K562 (cell line): ENCODE measurements around the gene RGS3. TPM values are rescaled to one million over a fixed set of nuclear protein-coding genes. Genes with fewer than 3 reads are reported as not detected.

Experiments
- ATAC-seq: fragments of 200-7000 bp; cut with Tn5 transposase; 3 replicates; pipeline ENCODE4 v1.9.1; 2020; ENCODE audit warnings: moderate library complexity
- BruUV-seq: library from RNA; stranded (reverse); fragments of 400-500 nt; replicated peaks from 2 replicates; lab custom pipeline; 2021; lab: Mats Ljungman, UMichigan
- CTCF ChIA-PET: fragments of 300-600 bp; formaldehyde crosslinking; extraction: SDS; loops from one replicate; lab custom pipeline; 2021; ENCODE audit warnings: low intra/inter-chr PET ratio; lab: Yijun Ruan, JAX
- POLR2A ChIA-PET: fragments of 300-600, 350-650 bp; sonication (Branson Sonifier 250); formaldehyde crosslinking; extraction: SDS; loops from one replicate; lab custom pipeline; 2021; ENCODE audit warnings: antibody characterized with exemption, inconsistent platforms; lab: Yijun Ruan, JAX
- DNase-seq, 4 experiments: peaks; one replicate each; pipeline versions ENCODE4 v3.0.0 to v3.0.0-alpha.2; 2011 to 2018; ENCODE audit warnings: low spot score in 3 of 4, mixed read lengths in 3 of 4; ENCODE audit errors: extremely low read depth in 1 of 4
- FAIRE-seq: peaks from 2 replicates; lab custom pipeline; 2011; peaks lifted over from hg19 to GRCh38; lab: Jason Lieb, UNC
- H2AFZ ChIP-seq: 2 replicates; pipeline ENCODE4 v1.6.0; 2011; ENCODE audit warnings: low read depth, low read length, control low read depth, inconsistent platforms
- H3K27ac ChIP-seq: fragments of 200-600 bp; 3 replicates; pipeline ENCODE4 v1.8.0; 2011; ENCODE audit warnings: low read depth, mild to moderate bottlenecking, control low read depth, inconsistent platforms, low read length, moderate library complexity, mixed read lengths; ENCODE audit errors: extremely low read depth
- H3K27me3 ChIP-seq, 2 experiments: fragments of 300-600 bp in 1 of 2; 2 replicates in 1 of 2; 3 replicates in 1 of 2; pipeline versions ENCODE4 v1.6.0 to v1.8.0; 2011; ENCODE audit warnings: inconsistent platforms in 2 of 2, low read length in 2 of 2, mild to moderate bottlenecking in 1 of 2, mixed read lengths in 1 of 2, moderate library complexity in 1 of 2; ENCODE audit not compliant: control insufficient read depth in 2 of 2, insufficient read depth in 2 of 2
- H3K36me3 ChIP-seq: fragments of 300-600 bp; 3 replicates; pipeline ENCODE4 v1.8.0; 2011; ENCODE audit warnings: mild to moderate bottlenecking, low read length, inconsistent platforms; ENCODE audit not compliant: control insufficient read depth, insufficient read depth
- H3K4me1 ChIP-seq, 2 experiments: fragments of 200-600 bp in 1 of 2; replicated peaks in 1 of 2; 2 replicates in 1 of 2; 3 replicates in 1 of 2; pipeline versions ENCODE4 v1.5.1 to v1.8.0; 2011; ENCODE audit warnings: inconsistent platforms in 2 of 2, low read length in 2 of 2, mild to moderate bottlenecking in 1 of 2, mixed read lengths in 1 of 2, moderate library complexity in 1 of 2; ENCODE audit not compliant: control insufficient read depth in 2 of 2, insufficient read depth in 2 of 2
- H3K4me2 ChIP-seq: 2 replicates; pipeline ENCODE4 v1.6.1; 2011; ENCODE audit warnings: low read length, control low read depth, inconsistent platforms, mixed read lengths; ENCODE audit not compliant: insufficient read depth
- H3K4me3 ChIP-seq: fragments of 200-600 bp; sonication (generic), shearing (Covaris generic); 2 replicates; pipeline ENCODE4 v1.5.1; 2016; ENCODE audit warnings: control low read depth, inconsistent platforms
- H3K79me2 ChIP-seq: fragments of 200-600 bp; 3 replicates; pipeline ENCODE4 v1.8.0; 2011; ENCODE audit warnings: low read length, inconsistent platforms; ENCODE audit not compliant: control insufficient read depth, insufficient read depth
- H3K9ac ChIP-seq, 2 experiments: 2 replicates each; pipeline versions ENCODE4 v1.6.0 to v1.6.1; 2011; ENCODE audit warnings: low read depth in 2 of 2, low read length in 2 of 2, control low read depth in 1 of 2, inconsistent platforms in 1 of 2, mild to moderate bottlenecking in 1 of 2, mixed read lengths in 1 of 2; ENCODE audit not compliant: insufficient read depth in 1 of 2
- H3K9me1 ChIP-seq: one replicate; pipeline ENCODE4 v1.6.0; 2011; ENCODE audit warnings: inconsistent platforms, mild to moderate bottlenecking, low read length, moderate library complexity; ENCODE audit not compliant: control insufficient read depth, insufficient read depth
- H3K9me3 ChIP-seq: replicated peaks from 2 replicates; pipeline ENCODE4 v1.5.1; 2011; ENCODE audit warnings: low read depth, low read length, inconsistent platforms; ENCODE audit not compliant: control insufficient read depth, insufficient read depth
- H4K20me1 ChIP-seq: replicated peaks from 2 replicates; pipeline ENCODE4 v1.6.1; 2011; ENCODE audit warnings: low read length, inconsistent platforms, mixed read lengths; ENCODE audit not compliant: control insufficient read depth, insufficient read depth
- COPS2 ChIP-seq: fragments of 450-650 bp; conservative IDR thresholded peaks from 2 replicates; pipeline ENCODE4 v1.6.1; 2016; ENCODE audit warnings: mild to moderate bottlenecking, moderate library complexity
- SREBF1 ChIP-seq: fragments of 150-350 bp; IDR thresholded peaks from 2 replicates; pipeline ENCODE4 v1.6.1; 2014; ENCODE audit warnings: antibody characterized with exemption, low read depth, low read length, borderline replicate concordance
- TSHZ1 ChIP-seq: fragments of 250-450 bp; sonication (Bioruptor Pico); IDR thresholded peaks from 2 replicates; pipeline ENCODE4 v1.4.0; 2020; ENCODE audit warnings: mild to moderate bottlenecking, moderate library complexity
- ZNF324 ChIP-seq: fragments of 250-450 bp; sonication (Bioruptor Pico); IDR thresholded peaks from 2 replicates; pipeline ENCODE4 v1.4.0; 2020; ENCODE audit warnings: mild to moderate bottlenecking
- ZNF695 ChIP-seq: fragments of 450-650 bp; formaldehyde crosslinking; IDR thresholded peaks from 2 replicates; pipeline ENCODE4 v1.4.0; 2020; ENCODE audit warnings: mild to moderate bottlenecking, moderate library complexity
- ZNF707 ChIP-seq: fragments of 250-450 bp; sonication (Bioruptor Pico); conservative IDR thresholded peaks from 2 replicates; pipeline ENCODE4 v1.8.0; 2022; ENCODE audit warnings: inconsistent platforms, mild to moderate bottlenecking, moderate library complexity
- WGBS: fragments of 100-300 bp; shearing (Covaris generic); methylation state at CpG from one replicate; pipeline ENCODE4 v1.1.6; 2016; ENCODE audit warnings: low coverage, mixed read lengths; ENCODE audit not compliant: insufficient coverage; ENCODE audit errors: missing lambda C conversion rate; 5-methylcytosine and 5-hydroxymethylcytosine counted together
- in situ Hi-C: fragments of 300-500 bp; cut with MboI; formaldehyde crosslinking; loops from 4 replicates; pipeline ENCODE4 v1.15.0; 2018; ENCODE audit warnings: inconsistent platforms, mixed read lengths
- intact Hi-C: fragments of 100-400 bp; cut with micrococcal nuclease; formaldehyde crosslinking; loops from 2 replicates; pipeline ENCODE4 v1.14.2; 2022
- polyA plus RNA-seq, 8 experiments: library from polyadenylated mRNA; depleted of rRNA in 4 of 8; stranded (reverse) in 5 of 8; unstranded in 3 of 8; fragments of >200 nt; fragmentation: Nextera tagmentation in 2 of 8; fragmentation: Illumina TruSeq in 1 of 8; extraction: Ambion mirVana in 2 of 8; extraction: Trizol in 1 of 8; gene quantifications; 2 replicates each; pipeline versions ENCODE4 v1.2.1 to v1.2.3, GENCODE V29; 2011 to 2014; ENCODE audit warnings: inconsistent platforms in 1 of 8, missing spikeins in 1 of 8
- total RNA-seq, 7 experiments: library from RNA; depleted of rRNA in 6 of 7; stranded (reverse); fragments of >200 nt in 6 of 7; fragmentation: Illumina TruSeq in 2 of 7; extraction: Trizol in 2 of 7; gene quantifications; 2 replicates each; pipeline versions ENCODE4 v1.2.1 to v1.2.3, GENCODE V29; 2011 to 2021; ENCODE audit warnings: low replicate concordance in 1 of 7
- TF ChIP-seq, protein P1 (sequence below): sonication (generic); formaldehyde crosslinking; IDR thresholded peaks from 2 replicates; pipeline ENCODE4 v1.8.0; 2023; ENCODE audit warnings: missing genetic modification reagents, mild to moderate bottlenecking, borderline replicate concordance

RGS3 gene
- total and polyA plus RNA-seq, 9 of the 15 experiments (the other 6 are each of a cell fraction or from before 2014, with no cell fraction given): 0.08 to 2.9 (median 0.95) TPM

DNA sequence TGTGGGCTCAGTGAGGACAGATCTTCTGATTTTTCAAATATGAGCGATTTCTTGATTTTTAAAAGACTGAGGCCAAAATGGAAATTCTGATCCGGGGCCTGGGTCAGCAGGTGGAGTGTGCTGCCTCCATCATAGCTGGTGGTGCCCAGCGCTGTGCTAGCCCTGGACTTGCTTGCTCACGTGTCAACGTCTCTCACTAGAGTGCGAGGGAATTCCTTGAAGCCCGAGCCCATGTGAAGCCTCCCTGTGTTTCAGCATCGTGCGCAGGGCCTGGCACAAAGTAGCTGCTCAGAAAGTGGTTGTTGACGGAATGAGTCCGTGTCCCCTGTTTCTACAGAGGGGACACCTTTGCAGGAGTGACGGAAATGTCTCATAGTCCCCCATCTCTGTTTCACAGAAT, 50.5 kb downstream of the RGS3 start:
- FAIRE-seq: no peak
- CTCF ChIA-PET: no interaction called here
- TF ChIP-seq, protein P1, sequence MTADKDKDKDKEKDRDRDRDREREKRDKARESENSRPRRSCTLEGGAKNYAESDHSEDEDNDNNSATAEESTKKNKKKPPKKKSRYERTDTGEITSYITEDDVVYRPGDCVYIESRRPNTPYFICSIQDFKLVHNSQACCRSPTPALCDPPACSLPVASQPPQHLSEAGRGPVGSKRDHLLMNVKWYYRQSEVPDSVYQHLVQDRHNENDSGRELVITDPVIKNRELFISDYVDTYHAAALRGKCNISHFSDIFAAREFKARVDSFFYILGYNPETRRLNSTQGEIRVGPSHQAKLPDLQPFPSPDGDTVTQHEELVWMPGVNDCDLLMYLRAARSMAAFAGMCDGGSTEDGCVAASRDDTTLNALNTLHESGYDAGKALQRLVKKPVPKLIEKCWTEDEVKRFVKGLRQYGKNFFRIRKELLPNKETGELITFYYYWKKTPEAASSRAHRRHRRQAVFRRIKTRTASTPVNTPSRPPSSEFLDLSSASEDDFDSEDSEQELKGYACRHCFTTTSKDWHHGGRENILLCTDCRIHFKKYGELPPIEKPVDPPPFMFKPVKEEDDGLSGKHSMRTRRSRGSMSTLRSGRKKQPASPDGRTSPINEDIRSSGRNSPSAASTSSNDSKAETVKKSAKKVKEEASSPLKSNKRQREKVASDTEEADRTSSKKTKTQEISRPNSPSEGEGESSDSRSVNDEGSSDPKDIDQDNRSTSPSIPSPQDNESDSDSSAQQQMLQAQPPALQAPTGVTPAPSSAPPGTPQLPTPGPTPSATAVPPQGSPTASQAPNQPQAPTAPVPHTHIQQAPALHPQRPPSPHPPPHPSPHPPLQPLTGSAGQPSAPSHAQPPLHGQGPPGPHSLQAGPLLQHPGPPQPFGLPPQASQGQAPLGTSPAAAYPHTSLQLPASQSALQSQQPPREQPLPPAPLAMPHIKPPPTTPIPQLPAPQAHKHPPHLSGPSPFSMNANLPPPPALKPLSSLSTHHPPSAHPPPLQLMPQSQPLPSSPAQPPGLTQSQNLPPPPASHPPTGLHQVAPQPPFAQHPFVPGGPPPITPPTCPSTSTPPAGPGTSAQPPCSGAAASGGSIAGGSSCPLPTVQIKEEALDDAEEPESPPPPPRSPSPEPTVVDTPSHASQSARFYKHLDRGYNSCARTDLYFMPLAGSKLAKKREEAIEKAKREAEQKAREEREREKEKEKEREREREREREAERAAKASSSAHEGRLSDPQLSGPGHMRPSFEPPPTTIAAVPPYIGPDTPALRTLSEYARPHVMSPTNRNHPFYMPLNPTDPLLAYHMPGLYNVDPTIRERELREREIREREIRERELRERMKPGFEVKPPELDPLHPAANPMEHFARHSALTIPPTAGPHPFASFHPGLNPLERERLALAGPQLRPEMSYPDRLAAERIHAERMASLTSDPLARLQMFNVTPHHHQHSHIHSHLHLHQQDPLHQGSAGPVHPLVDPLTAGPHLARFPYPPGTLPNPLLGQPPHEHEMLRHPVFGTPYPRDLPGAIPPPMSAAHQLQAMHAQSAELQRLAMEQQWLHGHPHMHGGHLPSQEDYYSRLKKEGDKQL (CRISPR knock-in tag): no peak
- no peak for TF ChIP-seq ZNF324 (CRISPR knock-in tag)
- no peak for TF ChIP-seq TSHZ1 (CRISPR knock-in tag)
- no peak for TF ChIP-seq COPS2
- no peak for TF ChIP-seq ZNF695 (CRISPR knock-in tag)
- TF ChIP-seq SREBF1: no peak
- no peak for TF ChIP-seq ZNF707 (CRISPR knock-in tag)

More for the DNA sequence above, 50.5 kb downstream of the RGS3 start:
- no peaks in the 10 kb centered on the region for H3K9me1 ChIP-seq
- in situ Hi-C loops: no loop called here
- POLR2A ChIA-PET: interaction anchor here (1.1 to 1.5 kb wide), 2 partner anchors 9 kb away, joined by 3 to 4 read pairs; no protein-coding TSS in a partner anchor
- H3K9me3 ChIP-seq: no peaks in the 10 kb centered on the region
- no peaks in the 10 kb centered on the region for H4K20me1 ChIP-seq
- H3K36me3 ChIP-seq: no peaks in the 10 kb centered on the region
- H3K4me2 ChIP-seq: no peak overlapping the region
- intact Hi-C loops: no loop called here
- H3K27me3 ChIP-seq: peaks cover 38 to 71% of the 10 kb centered on the region in 2 experiments; a peak in 4 of 5 replicates
- ATAC-seq: no peak
- H3K9ac ChIP-seq: no peak overlapping the region
- no peak overlapping the region for H2AFZ ChIP-seq
- H3K4me3 ChIP-seq: no peak overlapping the region
- DNase-seq: no peak
- H3K4me1 ChIP-seq: peaks cover 0 to 3% of the 10 kb centered on the region in 2 experiments; a peak in 1 of 5 replicates
- no peak overlapping the region for H3K27ac ChIP-seq
- 14% methylated on average over 11 of the region's 12 CpGs for WGBS
- no peaks in the 10 kb centered on the region for H3K79me2 ChIP-seq
- BruUV-seq: no TSS peak
